ENCODE results near the gene TSHZ3.

DNA sequence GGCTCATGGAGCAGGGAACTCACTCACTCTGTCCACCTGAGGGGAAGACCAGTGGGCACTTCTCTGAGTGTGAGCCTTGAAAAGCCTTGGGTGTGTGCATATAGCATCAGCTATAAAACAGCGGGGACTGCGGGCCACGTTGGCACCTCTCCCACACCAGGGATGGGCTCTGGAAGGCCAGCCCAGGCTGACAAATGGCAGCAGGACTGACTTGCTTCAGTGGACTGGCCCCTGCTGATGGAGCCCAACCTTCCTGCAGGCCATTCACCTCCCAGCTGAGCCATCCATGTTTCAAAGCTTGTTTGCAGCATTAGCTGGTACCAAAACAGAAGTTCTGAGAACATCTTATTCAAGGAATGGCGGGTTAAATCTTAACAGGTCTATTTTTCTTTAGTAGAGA, 21.0 kb downstream of the TSHZ3 start:
- TF ChIP-seq, protein P1, sequence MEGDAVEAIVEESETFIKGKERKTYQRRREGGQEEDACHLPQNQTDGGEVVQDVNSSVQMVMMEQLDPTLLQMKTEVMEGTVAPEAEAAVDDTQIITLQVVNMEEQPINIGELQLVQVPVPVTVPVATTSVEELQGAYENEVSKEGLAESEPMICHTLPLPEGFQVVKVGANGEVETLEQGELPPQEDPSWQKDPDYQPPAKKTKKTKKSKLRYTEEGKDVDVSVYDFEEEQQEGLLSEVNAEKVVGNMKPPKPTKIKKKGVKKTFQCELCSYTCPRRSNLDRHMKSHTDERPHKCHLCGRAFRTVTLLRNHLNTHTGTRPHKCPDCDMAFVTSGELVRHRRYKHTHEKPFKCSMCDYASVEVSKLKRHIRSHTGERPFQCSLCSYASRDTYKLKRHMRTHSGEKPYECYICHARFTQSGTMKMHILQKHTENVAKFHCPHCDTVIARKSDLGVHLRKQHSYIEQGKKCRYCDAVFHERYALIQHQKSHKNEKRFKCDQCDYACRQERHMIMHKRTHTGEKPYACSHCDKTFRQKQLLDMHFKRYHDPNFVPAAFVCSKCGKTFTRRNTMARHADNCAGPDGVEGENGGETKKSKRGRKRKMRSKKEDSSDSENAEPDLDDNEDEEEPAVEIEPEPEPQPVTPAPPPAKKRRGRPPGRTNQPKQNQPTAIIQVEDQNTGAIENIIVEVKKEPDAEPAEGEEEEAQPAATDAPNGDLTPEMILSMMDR (IDR thresholded peaks at IDR 0.05; ENCODE audit: insufficient read depth, low read depth, low read length): no peak
- TF ChIP-seq EZH2 (IDR thresholded peaks at IDR 0.05; ENCODE audit: insufficient read depth, low read length): no peak

All from astrocyte (in vitro differentiated cells and primary cell).